HG03575 (cell line): ENCODE results near the gene GBP1.
"Not testable (repeated sequence)": the region's sequence is repeated elsewhere in the genome, so short reads cannot be mapped to it uniquely, and the experiment has no call there.

ENCODE experiments used
- ATAC-seq: cut with Tn5 transposase; IDR thresholded peaks from one replicate; pipeline ENCODE4 v1.9.1; 2021; ENCODE audit not compliant: unreplicated experiment, insufficient number of reproducible peaks, low FRiP score; ENCODE audit errors: extremely low read depth

The GBP1 gene

GRCh38 chr1:89065079-89065868, at the start of gene GBP1:
GBP1 (minus strand) TSS chr1:89065208; CDS start chr1:89063234, 1,974 bp downstream.
- no peak for ATAC-seq

DNA sequence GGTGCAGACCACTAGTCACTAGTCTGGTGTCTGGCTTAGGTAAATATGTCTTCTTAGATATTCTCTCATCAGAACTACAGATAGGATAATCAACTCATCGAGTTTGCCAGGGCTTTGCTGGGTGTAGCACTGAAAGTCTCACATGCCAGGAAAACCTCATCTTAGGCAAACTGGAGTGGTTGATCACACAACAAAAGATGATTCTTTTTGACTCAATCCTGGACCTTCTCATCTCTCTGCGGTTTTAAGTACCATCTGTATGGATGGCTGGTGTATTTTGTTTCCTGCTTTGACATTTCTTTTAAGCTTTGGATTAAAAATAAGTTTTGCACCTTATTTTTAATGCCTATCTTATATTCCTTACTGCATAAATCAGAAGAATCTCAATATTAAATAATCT, 49.7 kb upstream of the GBP1 start:
- ATAC-seq, result no peak

DNA sequence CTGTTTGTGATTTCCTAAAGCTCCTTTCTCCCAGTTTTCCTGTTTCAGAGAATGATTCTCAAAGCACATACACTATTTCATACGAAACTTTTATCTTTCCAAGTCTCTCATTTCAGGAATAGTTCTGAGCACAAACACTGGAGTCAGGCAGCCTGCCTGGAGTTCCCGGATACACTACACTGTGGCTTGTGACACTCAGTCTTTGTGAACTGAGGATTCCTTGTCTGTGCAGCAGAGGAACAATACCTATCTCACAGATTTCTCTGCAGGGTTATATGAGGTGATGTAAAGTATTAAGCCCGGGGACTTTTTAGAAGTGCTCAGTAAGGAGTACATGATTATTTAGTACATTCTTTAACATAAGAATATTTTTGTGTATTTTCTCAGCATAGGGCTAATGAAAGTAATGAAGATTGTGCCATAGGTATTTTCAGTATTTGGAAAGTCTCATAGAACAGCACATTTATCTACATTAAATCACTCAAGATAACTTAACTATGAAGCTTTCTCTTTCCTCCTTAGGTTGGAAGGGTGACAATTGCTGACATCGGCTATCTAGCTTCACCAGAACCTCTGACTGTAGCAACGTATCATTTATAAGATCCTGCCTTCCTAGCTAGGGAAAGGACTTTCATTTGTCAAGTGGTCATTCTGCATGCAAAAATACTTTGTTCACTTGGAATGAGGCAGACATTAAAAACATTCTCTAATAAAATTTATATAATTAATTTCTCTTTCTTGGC, 48.0 kb upstream of the GBP1 start:
- ATAC-seq, result no peak

- ATAC-seq, result no peak
Observed at GRCh38 chr1:89104687-89105086, 39.7 kb upstream of the GBP1 start.

DNA sequence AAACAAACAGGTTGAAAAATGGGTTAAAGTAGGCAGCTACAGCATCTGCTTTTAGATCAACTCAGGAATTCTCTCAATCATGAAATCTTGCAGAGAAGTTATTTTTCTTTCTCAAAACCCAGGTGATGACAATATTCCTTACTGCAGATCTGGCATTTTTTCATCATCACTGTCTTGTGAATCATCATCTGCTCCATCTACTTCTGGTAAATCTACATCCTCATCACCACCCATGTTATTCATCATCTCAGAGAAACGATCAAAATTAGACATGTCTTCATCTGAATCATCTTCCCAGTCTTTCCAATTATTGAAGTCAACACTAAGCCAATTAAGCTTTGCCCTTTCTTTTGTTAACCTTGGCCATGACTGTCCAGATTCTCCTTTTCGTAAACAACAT, 39.1 kb upstream of the GBP1 start:
- no peak for ATAC-seq

- no peak for ATAC-seq
Observed at GRCh38 chr1:89102021-89102420, 37.0 kb upstream of the GBP1 start.

- ATAC-seq, result no peak
Observed at GRCh38 chr1:89100412-89100811, 35.4 kb upstream of the GBP1 start.

DNA sequence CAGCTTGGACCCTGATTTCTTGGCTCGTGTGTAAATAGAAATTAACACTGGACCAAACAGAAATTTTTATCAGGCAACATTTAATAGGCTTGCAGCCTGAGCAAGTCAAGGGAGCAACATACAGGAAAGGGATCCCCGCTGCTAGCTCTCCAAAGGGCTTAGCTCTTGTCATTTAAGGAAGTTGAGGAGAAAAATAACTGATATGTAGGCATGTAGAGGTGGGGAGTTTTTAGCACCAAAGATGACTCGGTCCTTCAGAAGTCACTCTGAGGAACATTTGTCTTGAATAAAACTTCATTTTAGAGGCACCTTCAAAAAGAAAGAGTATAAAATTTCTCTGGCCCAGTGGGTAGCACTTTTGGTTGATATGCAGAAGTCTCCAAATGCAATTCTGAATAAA, 33.8 kb upstream of the GBP1 start:
- no peak for ATAC-seq

DNA sequence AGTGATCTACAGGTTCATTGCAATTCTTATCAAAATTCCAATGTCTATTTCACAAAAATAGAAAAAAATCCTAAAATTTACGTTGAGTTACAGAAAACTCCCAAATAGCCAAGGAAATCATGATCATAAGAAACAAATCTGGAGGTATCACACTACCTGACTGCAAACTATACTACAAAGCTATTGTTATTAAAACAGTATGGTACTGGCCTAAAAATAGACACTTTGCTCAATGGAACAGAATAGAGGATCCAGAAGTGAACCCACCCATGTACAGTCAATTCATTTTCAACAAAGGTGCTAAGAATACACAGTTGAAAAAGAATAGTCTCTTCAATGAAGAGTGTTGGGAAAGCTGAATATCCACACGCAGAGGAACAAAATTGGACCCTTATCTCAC, 30.7 kb upstream of the GBP1 start:
- ATAC-seq, result no peak

- ATAC-seq, result no peak
Observed at GRCh38 chr1:89089962-89090361, 25.0 kb upstream of the GBP1 start.

DNA sequence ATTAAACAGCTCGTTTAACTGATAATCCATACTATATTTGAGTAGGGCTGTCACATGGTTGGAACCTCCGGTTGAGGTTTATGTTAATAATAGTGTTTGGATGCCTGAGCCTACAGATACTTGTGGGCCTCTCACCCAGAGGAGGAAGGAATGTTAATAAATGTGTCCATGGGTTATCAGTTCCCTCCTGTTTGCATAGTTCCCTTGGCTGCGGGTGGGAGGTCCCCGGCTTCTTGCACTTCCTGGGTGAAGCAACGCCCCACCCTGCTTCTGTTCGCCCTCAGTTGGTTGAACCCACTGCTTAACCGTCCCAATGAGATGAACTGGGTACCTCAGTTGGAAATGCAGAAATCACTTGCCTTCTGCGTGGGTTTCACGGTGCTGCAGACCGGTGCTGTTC, 23.6 kb upstream of the GBP1 start:
- ATAC-seq, result no peak

- ATAC-seq, result no peak
Observed at GRCh38 chr1:89087241-89087640, 22.2 kb upstream of the GBP1 start.

- no peak for ATAC-seq
Observed at GRCh38 chr1:89085781-89086180, 20.8 kb upstream of the GBP1 start.

- ATAC-seq, result peak; percentile 58
Observed at GRCh38 chr1:89081005-89081404, 16.0 kb upstream of the GBP1 start.

GRCh38 chr1:89080068-89080467, 15.1 kb upstream of the GBP1 start:
- not testable (repeated sequence) for ATAC-seq

DNA sequence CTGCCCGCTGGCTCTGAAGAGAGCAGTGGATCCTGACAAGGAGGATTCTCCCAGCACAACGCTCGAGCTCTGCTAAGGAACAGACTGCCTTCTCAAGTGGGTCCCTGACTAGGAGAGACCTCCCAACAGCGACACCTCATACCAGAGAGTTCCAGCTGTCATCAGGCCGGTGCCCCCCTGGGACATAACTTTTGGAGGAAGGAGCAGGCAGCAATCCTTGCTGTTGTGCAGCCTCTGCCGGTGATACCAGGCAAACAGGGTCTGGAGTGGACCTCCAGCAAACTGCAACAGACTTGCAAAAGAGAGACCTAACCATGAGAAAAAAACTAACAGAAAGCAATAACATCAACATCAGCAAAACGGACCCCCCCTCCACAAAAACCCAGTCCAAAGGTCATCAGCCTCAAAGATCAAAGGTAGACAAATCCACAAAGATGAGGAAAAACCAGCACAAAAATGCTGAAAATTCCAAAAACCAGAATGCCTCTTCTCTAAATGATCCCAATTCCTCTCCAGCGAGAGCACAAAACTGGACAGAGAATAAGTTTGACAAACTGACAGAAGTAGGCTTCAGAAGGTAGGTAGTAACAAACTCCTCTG, 7.6 kb upstream of the GBP1 start:
- ATAC-seq, result not testable (repeated sequence)

DNA sequence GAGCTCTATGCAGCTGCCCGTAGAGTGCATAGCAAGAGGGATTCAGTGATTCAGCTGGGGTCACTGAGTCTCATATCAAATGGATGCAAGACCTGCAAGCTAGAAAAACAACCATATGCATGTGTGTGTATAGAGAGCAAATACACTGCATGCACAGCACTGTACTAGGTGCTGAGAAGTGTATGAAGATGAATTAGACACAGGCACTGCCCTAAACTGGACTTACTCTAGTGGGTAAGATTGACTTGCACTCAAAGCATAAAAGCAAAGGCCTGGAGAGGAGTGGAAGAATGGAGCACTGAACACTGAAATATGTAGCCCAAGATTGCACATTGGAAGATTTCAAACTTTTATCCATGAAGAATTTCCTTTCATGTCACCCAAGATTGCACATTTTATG, 5.5 kb upstream of the GBP1 start:
- ATAC-seq, result no peak

DNA sequence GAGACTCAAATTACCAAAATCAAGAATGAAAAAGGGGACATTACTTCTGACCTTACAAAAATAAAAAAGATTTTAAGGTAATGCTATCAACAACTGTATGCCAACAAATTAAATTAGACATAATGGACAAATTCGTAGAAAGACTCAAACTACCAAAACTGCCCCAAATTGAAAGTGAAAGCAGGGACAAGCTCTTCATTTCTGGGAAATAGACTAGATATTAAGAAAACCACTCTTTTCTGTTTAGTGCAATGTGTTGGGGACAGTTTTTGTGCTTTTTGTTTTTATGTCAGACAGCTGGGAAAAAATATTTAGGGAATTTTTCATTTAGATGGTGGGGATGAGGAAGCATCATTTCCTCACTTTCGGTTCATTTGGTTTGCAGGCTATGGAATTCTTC, 4.9 kb upstream of the GBP1 start:
- ATAC-seq, result no peak

DNA sequence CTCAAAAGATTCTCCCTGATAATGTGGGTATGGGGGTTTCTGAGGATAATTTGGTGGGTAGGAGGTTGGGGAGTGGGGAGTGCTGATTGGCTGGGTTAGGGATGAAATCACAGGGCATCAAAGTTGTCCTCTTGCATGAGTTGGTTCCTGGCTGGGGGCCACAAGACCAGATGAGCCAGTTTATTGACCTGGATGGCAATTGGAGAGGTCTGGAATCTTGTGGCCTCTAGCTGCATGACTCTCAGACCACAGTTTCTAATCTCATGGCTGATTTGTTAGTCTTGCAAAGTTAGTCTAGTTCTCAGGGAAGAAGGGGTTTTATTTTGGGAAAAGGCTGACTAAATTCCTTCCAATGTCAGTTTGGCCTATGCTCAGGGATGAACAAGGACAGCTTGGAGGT, 3.3 kb upstream of the GBP1 start:
- no peak for ATAC-seq

GRCh38 chr1:89064632-89065031, 376 bp downstream of the GBP1 start:
- ATAC-seq, result no peak
